Brain microvascular endothelial cell (primary cell): ENCODE data around the gene SYCP2.

Experiments
- DNase-seq: peaks from one replicate; pipeline ENCODE4 v3.0.0-alpha.2; 2020
- H3K27ac ChIP-seq: fragments of 250-450 bp; sonication (Bioruptor Pico); 2 replicates; pipeline ENCODE4 v1.5.1; 2020; ENCODE audit warnings: mild to moderate bottlenecking, moderate library complexity
- H3K27me3 ChIP-seq: fragments of 250-450 bp; sonication (Bioruptor Pico); replicated peaks from 2 replicates; pipeline ENCODE4 v1.5.1; 2020; ENCODE audit warnings: mild to moderate bottlenecking
- H3K36me3 ChIP-seq: fragments of 250-450 bp; sonication (Bioruptor Pico); replicated peaks from 2 replicates; pipeline ENCODE4 v1.5.1; 2020; ENCODE audit warnings: mild to moderate bottlenecking
- H3K4me3 ChIP-seq: 2 replicates; pipeline ENCODE4 v1.5.1; 2011; ENCODE audit warnings: low read depth, mild to moderate bottlenecking, control low read depth, low read length, moderate library complexity
- in situ Hi-C: cut with HindIII; loops from 2 replicates; pipeline ENCODE4 v1.10.0; 2017; ENCODE audit warnings: low sequenced_read_pairs, low pct_ligation_motif_present
- TF ChIP-seq, protein P1 (sequence below): IDR thresholded peaks from 2 replicates; pipeline ENCODE4 v1.5.1; 2011; ENCODE audit warnings: low read depth, mild to moderate bottlenecking, moderate library complexity, low read length, control low read depth, inconsistent platforms; ENCODE audit errors: missing control alignments

Gene SYCP2

DNA sequence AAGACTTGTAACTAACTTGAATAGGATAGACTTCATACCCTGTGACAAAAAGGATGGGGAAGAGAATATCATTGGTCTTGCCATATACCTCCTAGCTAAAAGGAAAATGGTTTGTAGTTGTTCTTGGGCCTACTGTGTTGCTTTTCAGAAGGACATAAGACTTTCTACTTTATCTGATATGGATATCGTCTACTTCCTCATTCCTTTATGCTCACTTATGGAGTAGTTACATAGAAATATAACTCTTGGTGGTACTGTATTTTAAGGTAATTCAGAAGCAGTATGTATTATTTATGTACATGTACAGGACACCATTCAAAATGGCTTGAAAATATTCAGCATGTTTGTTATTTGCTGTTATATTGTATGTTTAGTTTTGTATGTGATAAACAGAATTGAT is 14.8 kb upstream of the SYCP2 start:
- no peak overlapping the region for H3K4me3 ChIP-seq
- in situ Hi-C loops, result no loop called here
- H3K36me3 ChIP-seq, result peaks cover 12% of the 10 kb centered on the region
- DNase-seq, result no peak
- H3K27ac ChIP-seq, result no peak overlapping the region
- no peaks in the 10 kb centered on the region for H3K27me3 ChIP-seq
- TF ChIP-seq, protein P1, sequence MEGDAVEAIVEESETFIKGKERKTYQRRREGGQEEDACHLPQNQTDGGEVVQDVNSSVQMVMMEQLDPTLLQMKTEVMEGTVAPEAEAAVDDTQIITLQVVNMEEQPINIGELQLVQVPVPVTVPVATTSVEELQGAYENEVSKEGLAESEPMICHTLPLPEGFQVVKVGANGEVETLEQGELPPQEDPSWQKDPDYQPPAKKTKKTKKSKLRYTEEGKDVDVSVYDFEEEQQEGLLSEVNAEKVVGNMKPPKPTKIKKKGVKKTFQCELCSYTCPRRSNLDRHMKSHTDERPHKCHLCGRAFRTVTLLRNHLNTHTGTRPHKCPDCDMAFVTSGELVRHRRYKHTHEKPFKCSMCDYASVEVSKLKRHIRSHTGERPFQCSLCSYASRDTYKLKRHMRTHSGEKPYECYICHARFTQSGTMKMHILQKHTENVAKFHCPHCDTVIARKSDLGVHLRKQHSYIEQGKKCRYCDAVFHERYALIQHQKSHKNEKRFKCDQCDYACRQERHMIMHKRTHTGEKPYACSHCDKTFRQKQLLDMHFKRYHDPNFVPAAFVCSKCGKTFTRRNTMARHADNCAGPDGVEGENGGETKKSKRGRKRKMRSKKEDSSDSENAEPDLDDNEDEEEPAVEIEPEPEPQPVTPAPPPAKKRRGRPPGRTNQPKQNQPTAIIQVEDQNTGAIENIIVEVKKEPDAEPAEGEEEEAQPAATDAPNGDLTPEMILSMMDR, result no peak

DNA sequence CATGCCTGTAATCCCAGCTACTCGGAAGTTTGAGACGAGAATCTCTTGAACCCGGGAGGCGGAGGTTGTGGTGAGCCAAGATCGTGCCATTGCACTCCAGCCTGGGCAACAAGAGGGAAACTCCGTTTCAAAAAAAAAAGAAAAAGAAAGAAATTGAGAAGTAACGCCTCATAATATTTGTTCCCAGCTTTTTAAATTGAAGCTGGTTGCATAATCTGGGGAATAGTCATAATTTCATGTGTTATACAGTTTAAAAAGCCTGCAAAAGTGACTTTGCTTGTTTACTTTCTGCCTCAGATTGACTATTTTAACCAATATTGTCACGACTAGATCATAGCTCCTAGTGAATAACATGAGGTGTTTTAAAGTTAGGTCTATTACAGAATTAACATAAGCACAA is 13.9 kb upstream of the SYCP2 start:
- Histone ChIP-seq H3K4me3 (no peak overlapping the region), H3K27ac (no peak overlapping the region), H3K27me3 (no peaks in the 10 kb centered on the region), H3K36me3 (peaks cover 12% of the 10 kb centered on the region)
- DNase-seq, result no peak
- in situ Hi-C loops, result no loop called here
- TF ChIP-seq, protein P1, result no peak

DNA sequence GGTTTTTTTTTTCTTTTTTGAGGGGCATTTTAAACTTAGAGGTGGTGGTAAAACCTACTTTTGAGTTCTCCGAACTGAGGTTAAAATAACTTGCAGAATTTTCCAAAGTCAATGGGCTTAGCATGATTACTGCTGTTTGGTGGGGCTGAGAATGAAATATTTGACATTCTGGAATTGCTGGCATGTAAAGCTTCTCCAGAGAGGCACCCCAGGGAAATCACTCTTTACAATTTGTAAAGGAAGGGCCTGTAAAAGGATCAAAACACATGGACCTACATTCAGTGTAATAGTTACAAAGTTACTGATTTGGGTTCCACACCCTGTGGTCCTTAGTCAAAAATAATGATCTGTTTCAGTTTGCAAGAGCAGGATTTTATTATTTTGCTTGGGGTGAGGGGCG is 12.3 kb upstream of the SYCP2 start:
- Histone ChIP-seq H3K36me3 (peaks cover 12% of the 10 kb centered on the region), H3K27me3 (no peaks in the 10 kb centered on the region), H3K4me3 (no peak overlapping the region), H3K27ac (no peak overlapping the region)
- TF ChIP-seq, protein P1, result no peak
- DNase-seq, result no peak
- in situ Hi-C loops, result no loop called here

DNA sequence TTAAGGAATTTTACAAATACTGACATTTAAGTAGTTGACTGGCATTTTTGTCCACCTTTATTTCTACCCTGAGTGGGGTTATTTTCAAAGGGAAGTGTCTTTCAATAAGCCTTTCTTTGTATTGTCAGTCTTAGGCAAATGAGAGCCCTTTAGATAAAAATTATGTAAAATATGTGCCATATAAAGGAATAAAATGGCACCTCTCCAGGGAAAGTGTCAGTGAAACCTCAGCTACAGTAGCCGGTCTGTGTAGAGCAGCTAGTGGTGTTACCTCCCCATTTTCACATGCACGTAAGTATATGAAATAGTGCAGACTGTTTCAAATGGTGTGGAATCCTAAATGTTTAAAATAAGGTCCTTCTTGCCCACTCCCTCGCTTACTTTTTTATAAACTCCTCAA is 11.7 kb upstream of the SYCP2 start:
- no peaks in the 10 kb centered on the region for H3K27me3 ChIP-seq
- in situ Hi-C loops, result no loop called here
- no peak overlapping the region for H3K27ac ChIP-seq
- H3K36me3 ChIP-seq, result peaks cover 12% of the 10 kb centered on the region
- no peak for DNase-seq
- TF ChIP-seq, protein P1, result no peak
- H3K4me3 ChIP-seq, result no peak overlapping the region

DNA sequence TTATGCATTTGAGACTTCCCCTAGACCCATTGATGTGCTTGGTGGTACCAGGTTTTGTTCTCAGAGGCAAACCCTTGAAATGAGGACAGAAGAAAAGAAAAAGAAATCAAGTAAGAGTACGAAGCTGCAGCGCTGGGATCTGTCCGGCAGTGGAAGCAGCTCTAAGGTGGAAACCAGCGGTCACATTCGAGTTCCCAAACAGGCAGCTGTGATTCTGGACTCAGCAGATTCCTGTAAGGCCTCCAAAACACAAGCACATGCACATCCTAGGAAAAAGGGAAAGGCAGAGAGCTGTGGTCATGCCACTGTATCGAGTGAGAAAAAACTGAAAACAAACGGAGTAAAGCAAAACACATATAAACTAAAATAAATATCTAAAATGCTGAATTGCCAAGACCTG is 11.3 kb upstream of the SYCP2 start:
- TF ChIP-seq, protein P1, result no peak
- no peak for DNase-seq
- Histone ChIP-seq H3K27me3 (no peaks in the 10 kb centered on the region), H3K27ac (no peak overlapping the region), H3K36me3 (peaks cover 12% of the 10 kb centered on the region), H3K4me3 (no peak overlapping the region)
- in situ Hi-C loops, result no loop called here

DNA sequence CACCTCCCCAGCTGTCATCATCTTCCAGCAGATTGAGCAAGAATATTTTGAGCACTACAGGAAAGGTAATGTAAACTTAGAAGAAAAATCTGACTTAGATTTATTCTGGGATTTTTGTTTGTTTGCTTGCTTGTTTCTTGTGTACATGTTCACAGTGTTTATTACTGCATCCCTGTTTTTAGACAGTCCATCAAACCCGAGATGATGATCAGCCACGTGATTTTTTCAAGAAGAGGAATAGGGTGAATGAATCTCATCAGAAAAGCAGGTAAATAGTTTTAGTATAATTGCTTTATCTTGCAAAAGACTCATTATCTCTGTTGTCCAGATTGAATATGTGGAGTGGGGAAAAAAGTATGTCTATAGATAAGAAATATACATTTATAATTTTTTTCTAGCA is 8.8 kb upstream of the SYCP2 start:
- in situ Hi-C loops, result no loop called here
- TF ChIP-seq, protein P1, result no peak
- no peak overlapping the region for H3K27ac ChIP-seq

More for the DNA sequence above, 8.8 kb upstream of the SYCP2 start:
- peaks cover 11% of the 10 kb centered on the region for H3K36me3 ChIP-seq
- no peak overlapping the region for H3K4me3 ChIP-seq
- no peak for DNase-seq
- no peaks in the 10 kb centered on the region for H3K27me3 ChIP-seq
